ENCODE data around the gene TBC1D23.

TBC1D23 gene

GRCh38 chr3:100352296-100353231 is 91.8 kb downstream of the TBC1D23 start:
- DNase-seq (ENCODE audit: low read depth): no peak

- no peak for DNase-seq (ENCODE audit: low read depth)
Measured at GRCh38 chr3:100354850-100355249, 94.1 kb downstream of the TBC1D23 start.

- no peak for DNase-seq (ENCODE audit: low read depth)
Measured at GRCh38 chr3:100358413-100358812, 97.6 kb downstream of the TBC1D23 start.

GRCh38 chr3:100359035-100359434 is 98.2 kb downstream of the TBC1D23 start:
- no peak for DNase-seq (ENCODE audit: low read depth)

- DNase-seq (ENCODE audit: low read depth): peak; percentile 36
Measured at GRCh38 chr3:100360757-100361496, 100.1 kb downstream of the TBC1D23 start.

GRCh38 chr3:100361897-100362296 is 101.1 kb downstream of the TBC1D23 start:
- DNase-seq (ENCODE audit: low read depth): no peak

GRCh38 chr3:100364421-100364820 is 103.6 kb downstream of the TBC1D23 start:
- no peak for DNase-seq (ENCODE audit: low read depth)

- no peak for DNase-seq (ENCODE audit: low read depth)
Measured at GRCh38 chr3:100366424-100366823, 105.6 kb downstream of the TBC1D23 start.

GRCh38 chr3:100368441-100368840 is 107.6 kb downstream of the TBC1D23 start:
- DNase-seq (ENCODE audit: low read depth): peak; percentile 47

GRCh38 chr3:100370756-100371155 is 110.0 kb downstream of the TBC1D23 start:
- no peak for DNase-seq (ENCODE audit: low read depth)

GRCh38 chr3:100374521-100374920 is 113.7 kb downstream of the TBC1D23 start:
- DNase-seq (ENCODE audit: low read depth): no peak
